Measurements from ENCODE around the gene MACROD2. TPM values are rescaled to one million over a fixed set of nuclear protein-coding genes. Genes with fewer than 3 reads are reported as not detected.

MACROD2 gene
- total RNA-seq, 4 donors from 2014 or later = 8.7 to 17.8 (median 10.8) TPM

- no peak overlapping the region for H3K27ac ChIP-seq
- H3K27me3 ChIP-seq = no peaks in the 10 kb centered on the region
- intact Hi-C loops (cut with DNase I) = no loop called here
- no peak overlapping the region for H3K4me3 ChIP-seq (replicated peaks in 1 of 3)
- no peaks in the 10 kb centered on the region for H3K9me3 ChIP-seq
- H3K4me1 ChIP-seq = peaks cover 11 to 17% of the 10 kb centered on the region in 2 donors
- 47 to 52% methylated on average over 2 of the region's 2 CpGs for WGBS, 2 donors
- DNase-seq = peak; percentile 54 to 66
- no peak for TF ChIP-seq POLR2A (IDR thresholded peaks at IDR 0.05)
- TF ChIP-seq CTCF (IDR thresholded peaks at IDR 0.05) = no peak
- no peaks in the 10 kb centered on the region for H3K36me3 ChIP-seq
Measured at GRCh38 chr20:15599961-15600360, 1604.6 kb downstream of the MACROD2 start.

- no peaks in the 10 kb centered on the region for H3K27me3 ChIP-seq
- H3K27ac ChIP-seq = no peak overlapping the region
- no peak overlapping the region for H3K4me3 ChIP-seq (replicated peaks in 1 of 3)
- H3K4me1 ChIP-seq = peaks cover 11 to 17% of the 10 kb centered on the region in 2 donors
- intact Hi-C loops (cut with DNase I) = no loop called here
- H3K9me3 ChIP-seq = no peaks in the 10 kb centered on the region
- DNase-seq = no peak
- 84 to 85% methylated on average over 2 of the region's 2 CpGs for WGBS, 2 donors
- no peaks in the 10 kb centered on the region for H3K36me3 ChIP-seq
- TF ChIP-seq CTCF (IDR thresholded peaks at IDR 0.05) = no peak
- no peak for TF ChIP-seq POLR2A (IDR thresholded peaks at IDR 0.05)
Measured at GRCh38 chr20:15600565-15600964, 1605.2 kb downstream of the MACROD2 start.

- Histone ChIP-seq H3K27ac (no peak overlapping the region), H3K4me1 (peaks cover 11% of the 10 kb centered on the region in 2 donors), H3K9me3 (no peaks in the 10 kb centered on the region), H3K27me3 (no peaks in the 10 kb centered on the region), H3K4me3 (replicated peaks in 1 of 3) (no peak overlapping the region), H3K36me3 (no peaks in the 10 kb centered on the region)
- intact Hi-C loops (cut with DNase I) = no loop called here
- no peak for DNase-seq
- TF ChIP-seq CTCF (IDR thresholded peaks at IDR 0.05) (no peak), POLR2A (IDR thresholded peaks at IDR 0.05) (no peak)
Measured at GRCh38 chr20:15603506-15603905, 1608.2 kb downstream of the MACROD2 start.

- intact Hi-C loops (cut with DNase I) = no loop called here
- 71 to 79% methylated on average over 4 of the region's 4 CpGs for WGBS, 2 donors
- Histone ChIP-seq H3K36me3 (no peaks in the 10 kb centered on the region), H3K4me3 (replicated peaks in 1 of 3) (no peak overlapping the region), H3K27me3 (no peaks in the 10 kb centered on the region), H3K4me1 (peaks cover 11% of the 10 kb centered on the region in 2 donors), H3K9me3 (no peaks in the 10 kb centered on the region), H3K27ac (no peak overlapping the region)
- TF ChIP-seq POLR2A (IDR thresholded peaks at IDR 0.05) (no peak), CTCF (IDR thresholded peaks at IDR 0.05) (no peak)
- DNase-seq = no peak
Measured at GRCh38 chr20:15603978-15604805, 1608.9 kb downstream of the MACROD2 start.

- no peak for DNase-seq
- no peaks in the 10 kb centered on the region for H3K27me3 ChIP-seq
- TF ChIP-seq POLR2A (IDR thresholded peaks at IDR 0.05) (no peak), CTCF (IDR thresholded peaks at IDR 0.05) (no peak)
- no peak overlapping the region for H3K4me3 ChIP-seq (replicated peaks in 1 of 3)
- no peaks in the 10 kb centered on the region for H3K36me3 ChIP-seq
- H3K4me1 ChIP-seq = no peaks in the 10 kb centered on the region
- 71 to 72% methylated on average over 4 of the region's 4 CpGs for WGBS, 2 donors
- H3K9me3 ChIP-seq = no peaks in the 10 kb centered on the region
- H3K27ac ChIP-seq = no peak overlapping the region
- intact Hi-C loops (cut with DNase I) = no loop called here
Measured at GRCh38 chr20:15609921-15610320, 1614.6 kb downstream of the MACROD2 start.
